OCI-LY3 (cell line): ENCODE data around the gene CTNNBIP1.
A peak's percentile ranks its signal among the peaks of the same experiment; 100 is the strongest.

ENCODE experiments used
- H2AFZ ChIP-seq: fragments of 200-600, 300-600 bp; shearing (Covaris generic); 2 replicates; pipeline ENCODE4 v1.6.0; 2014; ENCODE audit warnings: antibody characterized with exemption, low read depth, low read length
- H3K27ac ChIP-seq: fragments of 200-600, 300-600 bp; sonication (generic); 2 replicates; pipeline ENCODE4 v1.5.1; 2014; ENCODE audit warnings: mild to moderate bottlenecking, low read length, moderate library complexity, mixed read lengths
- H3K27me3 ChIP-seq: fragments of 200-600, 300-600 bp; sonication (generic); 2 replicates; pipeline ENCODE4 v1.6.1; 2014; ENCODE audit warnings: low read depth, low read length, mixed read lengths
- H3K36me3 ChIP-seq: fragments of 200-600, 300-600 bp; sonication (generic); replicated peaks from 2 replicates; pipeline ENCODE3; 2014; ENCODE audit warnings: low read depth, low read length, mixed read lengths
- H3K4me1 ChIP-seq: fragments of 300-600, 200-600 bp; sonication (generic); 2 replicates; pipeline ENCODE4 v1.6.1; 2014; ENCODE audit warnings: low read length, mixed read lengths
- H3K4me2 ChIP-seq: fragments of 200-600, 300-600 bp; sonication (generic); 2 replicates; pipeline ENCODE4 v1.6.1; 2014; ENCODE audit warnings: low read length, mixed read lengths
- H3K4me3 ChIP-seq: fragments of 300-600, 200-600 bp; sonication (generic); 2 replicates; pipeline ENCODE4 v1.5.1; 2014; ENCODE audit warnings: antibody characterized with exemption, mild to moderate bottlenecking, low read length, moderate library complexity
- H3K79me2 ChIP-seq: fragments of 300-600, 200-600 bp; shearing (Covaris generic); 2 replicates; pipeline ENCODE4 v1.6.1; 2014; ENCODE audit warnings: mild to moderate bottlenecking, low read length, mixed read lengths
- H3K9ac ChIP-seq: fragments of 300-600, 200-600 bp; shearing (Covaris generic); 2 replicates; pipeline ENCODE4 v1.6.0; 2014; ENCODE audit warnings: mild to moderate bottlenecking, low read length, moderate library complexity
- H3K9me3 ChIP-seq: fragments of 200-600, 300-600 bp; shearing (Covaris generic); 2 replicates; pipeline ENCODE4 v1.6.1; 2014; ENCODE audit warnings: low read length, mixed read lengths; ENCODE audit not compliant: insufficient read depth
- H4K20me1 ChIP-seq: fragments of 200-600, 300-600 bp; sonication (generic); 2 replicates; pipeline ENCODE4 v1.6.1; 2016; ENCODE audit warnings: low read length, mixed read lengths; ENCODE audit not compliant: insufficient read depth
- CTCF ChIP-seq: fragments of 200-600, 300-600 bp; sonication (generic); IDR thresholded peaks from 2 replicates; pipeline ENCODE4 v1.5.1; 2014; ENCODE audit warnings: antibody characterized with exemption, low read length, low read depth
- EZH2phosphoT487 ChIP-seq: fragments of 200-600 bp; shearing (Covaris generic); IDR thresholded peaks from 2 replicates; pipeline ENCODE4 v1.6.1; 2018; ENCODE audit warnings: antibody characterized with exemption, mixed run types, low read depth

CTNNBIP1 gene

GRCh38 chr1:9849691-9850441 is 60.2 kb downstream of the CTNNBIP1 start:
- Histone ChIP-seq H2AFZ (no peak overlapping the region), H3K27ac (no peak overlapping the region), H3K4me2 (peak overlapping the region; percentile 78), H3K36me3 (no peaks in the 10 kb centered on the region), H3K79me2 (no peaks in the 10 kb centered on the region), H3K27me3 (no peaks in the 10 kb centered on the region), H4K20me1 (no peaks in the 10 kb centered on the region), H3K9me3 (peaks cover 10% of the 10 kb centered on the region; the same call in 1 of the 2 replicates), H3K4me3 (peak overlapping the region; percentile 68), H3K4me1 (peaks cover 8% of the 10 kb centered on the region; the same call in 1 of the 2 replicates), H3K9ac (no peak overlapping the region)
- TF ChIP-seq EZH2phosphoT487 (no peak), CTCF (no peak)

- Histone ChIP-seq H3K4me3 (no peak overlapping the region), H3K4me1 (peaks cover 8% of the 10 kb centered on the region; the same call in 1 of the 2 replicates), H3K36me3 (no peaks in the 10 kb centered on the region), H4K20me1 (no peaks in the 10 kb centered on the region), H3K27me3 (no peaks in the 10 kb centered on the region), H2AFZ (no peak overlapping the region), H3K9ac (no peak overlapping the region), H3K9me3 (peaks cover 10% of the 10 kb centered on the region; the same call in 1 of the 2 replicates), H3K4me2 (no peak overlapping the region), H3K27ac (no peak overlapping the region), H3K79me2 (no peaks in the 10 kb centered on the region)
- no peak for TF ChIP-seq EZH2phosphoT487
- no peak for TF ChIP-seq CTCF
These were observed 62.0 kb downstream of the CTNNBIP1 start for GRCh38 chr1:9848022-9848421.

- no peak overlapping the region for H3K4me2 ChIP-seq
- no peaks in the 10 kb centered on the region for H4K20me1 ChIP-seq
- no peaks in the 10 kb centered on the region for H3K27me3 ChIP-seq
- H3K79me2 ChIP-seq, result no peaks in the 10 kb centered on the region
- no peak overlapping the region for H3K4me3 ChIP-seq
- H3K36me3 ChIP-seq, result no peaks in the 10 kb centered on the region
- H3K9me3 ChIP-seq, result peaks cover 10% of the 10 kb centered on the region; the same call in 1 of the 2 replicates
- no peak for TF ChIP-seq EZH2phosphoT487
- TF ChIP-seq CTCF, result no peak
- H3K27ac ChIP-seq, result no peak overlapping the region
- H2AFZ ChIP-seq, result no peak overlapping the region
- peaks cover 8% of the 10 kb centered on the region; the same call in 1 of the 2 replicates for H3K4me1 ChIP-seq
- no peak overlapping the region for H3K9ac ChIP-seq
These were observed 62.8 kb downstream of the CTNNBIP1 start for GRCh38 chr1:9847269-9847668.

GRCh38 chr1:9846611-9847171 is 63.4 kb downstream of the CTNNBIP1 start:
- Histone ChIP-seq H3K4me2 (no peak overlapping the region), H3K27ac (no peak overlapping the region), H3K9me3 (peaks cover 10% of the 10 kb centered on the region; the same call in 1 of the 2 replicates), H4K20me1 (no peaks in the 10 kb centered on the region), H3K9ac (no peak overlapping the region), H3K4me3 (no peak overlapping the region), H2AFZ (no peak overlapping the region), H3K79me2 (no peaks in the 10 kb centered on the region), H3K4me1 (peaks cover 8% of the 10 kb centered on the region; the same call in 1 of the 2 replicates), H3K36me3 (no peaks in the 10 kb centered on the region), H3K27me3 (no peaks in the 10 kb centered on the region)
- no peak for TF ChIP-seq CTCF
